ENCODE data around the gene COPB1.
"Not testable (repeated sequence)": the region's sequence is repeated elsewhere in the genome, so short reads cannot be mapped to it uniquely, and the experiment has no call there.

Gene COPB1

GRCh38 chr11:14499560-14500180 is at the start of gene COPB1:
TSS of gene COPB1 (minus strand) at chr11:14499811. CDS start at chr11:14498928, 883 bp downstream.
- in situ Hi-C loops (cut with HindIII; ENCODE audit: low sequenced_read_pairs) = no loop called here

DNA sequence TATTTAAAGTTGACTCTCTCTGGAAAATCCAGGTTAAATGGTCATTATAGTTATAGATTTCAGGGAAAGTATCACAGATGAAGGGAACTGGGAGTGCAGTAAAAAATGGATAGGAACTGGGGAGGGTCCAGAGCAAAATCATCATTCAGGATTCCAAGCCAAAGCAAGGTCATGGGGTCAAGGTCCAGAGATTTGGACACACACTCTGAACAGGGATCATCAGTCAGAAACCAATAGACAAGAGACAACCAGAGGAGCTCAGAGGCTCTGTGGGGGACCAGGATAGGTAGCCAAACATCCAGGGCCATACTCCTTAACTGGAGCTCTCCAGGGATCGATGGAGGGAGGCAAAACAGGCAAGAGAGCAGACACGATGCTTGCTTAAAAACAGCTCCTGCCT is 47.8 kb upstream of the COPB1 start:
- in situ Hi-C loops (cut with HindIII; ENCODE audit: low sequenced_read_pairs) = no loop called here

DNA sequence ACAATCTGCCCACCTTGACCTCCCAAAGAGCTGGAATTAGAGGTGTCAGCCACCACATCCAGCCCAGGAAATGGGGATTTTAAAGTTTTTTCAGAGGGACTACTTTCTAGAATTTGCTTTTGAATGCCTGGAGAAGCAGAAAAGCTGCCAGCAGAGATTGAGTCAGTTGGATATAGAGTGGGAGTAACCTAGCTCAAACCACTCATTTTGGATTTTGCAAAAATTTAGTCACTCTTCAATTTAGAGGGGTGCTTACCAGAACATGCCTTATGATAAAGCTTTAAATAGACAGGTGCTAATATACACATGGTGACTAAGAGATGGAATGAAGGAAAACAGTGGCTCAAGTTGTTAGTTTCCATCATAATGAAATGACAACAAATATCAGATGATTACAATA is 47.1 kb upstream of the COPB1 start:
- in situ Hi-C loops (cut with HindIII; ENCODE audit: low sequenced_read_pairs) = no loop called here

DNA sequence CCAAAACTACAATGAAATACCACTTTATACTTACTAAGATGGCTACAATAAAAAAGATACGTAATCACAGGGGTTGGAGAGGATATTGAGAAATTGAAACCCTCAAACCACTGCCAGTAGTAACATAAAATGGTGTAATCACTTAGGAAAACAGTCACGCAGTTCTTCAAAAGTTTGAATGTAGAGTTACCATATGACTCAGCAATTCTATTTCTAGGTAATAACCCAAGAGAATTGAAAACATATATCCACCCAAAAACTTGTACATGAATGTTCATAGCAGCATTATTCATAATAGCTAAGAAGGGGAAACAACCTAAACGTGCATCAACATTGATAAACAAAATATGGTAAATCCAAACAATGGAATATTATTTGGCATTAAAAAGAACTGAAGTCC is 45.0 kb upstream of the COPB1 start:
- in situ Hi-C loops (cut with HindIII; ENCODE audit: low sequenced_read_pairs) = no loop called here

DNA sequence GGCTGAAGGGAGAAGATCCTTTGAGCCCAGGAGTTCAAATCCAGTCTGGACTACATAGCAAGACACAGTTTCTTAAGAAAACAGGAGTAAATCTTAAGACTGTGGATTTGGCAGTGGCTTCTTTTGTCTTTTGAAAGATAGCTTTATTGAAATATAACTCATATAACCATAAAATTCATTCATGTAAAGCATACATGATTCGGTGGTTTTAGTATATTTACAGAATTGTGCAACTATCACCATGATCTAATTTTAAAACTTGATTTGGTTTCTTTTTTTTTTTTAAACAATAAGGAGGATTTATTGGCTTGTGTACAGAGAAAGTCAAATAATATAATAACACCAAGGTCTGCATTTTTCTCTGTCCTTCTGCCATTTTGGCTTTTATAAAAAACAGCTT is 43.6 kb upstream of the COPB1 start:
- in situ Hi-C loops (cut with HindIII; ENCODE audit: low sequenced_read_pairs) = no loop called here

DNA sequence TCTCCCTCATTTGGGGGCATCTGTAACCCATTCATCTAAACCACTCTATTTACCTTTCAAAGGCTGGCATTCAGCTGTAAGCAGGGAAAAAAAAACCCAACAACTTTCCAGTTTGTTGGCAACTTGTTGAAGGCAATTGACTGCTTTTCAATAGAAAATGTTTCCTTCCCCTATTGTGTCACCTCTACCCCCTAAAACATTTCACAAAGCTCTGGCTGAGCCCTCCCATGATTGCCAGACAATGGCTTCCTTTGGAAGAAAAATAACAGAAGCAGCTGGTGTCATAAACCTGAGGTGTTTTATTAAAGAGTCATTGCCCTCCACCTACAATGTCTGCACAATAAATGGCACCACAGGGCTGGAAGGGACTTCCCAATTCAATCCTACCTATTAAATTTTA is 42.7 kb upstream of the COPB1 start:
- in situ Hi-C loops (cut with HindIII; ENCODE audit: low sequenced_read_pairs) = no loop called here

- in situ Hi-C loops (cut with HindIII; ENCODE audit: low sequenced_read_pairs) = no loop called here
These were observed 41.8 kb upstream of the COPB1 start for GRCh38 chr11:14541192-14541947.

DNA sequence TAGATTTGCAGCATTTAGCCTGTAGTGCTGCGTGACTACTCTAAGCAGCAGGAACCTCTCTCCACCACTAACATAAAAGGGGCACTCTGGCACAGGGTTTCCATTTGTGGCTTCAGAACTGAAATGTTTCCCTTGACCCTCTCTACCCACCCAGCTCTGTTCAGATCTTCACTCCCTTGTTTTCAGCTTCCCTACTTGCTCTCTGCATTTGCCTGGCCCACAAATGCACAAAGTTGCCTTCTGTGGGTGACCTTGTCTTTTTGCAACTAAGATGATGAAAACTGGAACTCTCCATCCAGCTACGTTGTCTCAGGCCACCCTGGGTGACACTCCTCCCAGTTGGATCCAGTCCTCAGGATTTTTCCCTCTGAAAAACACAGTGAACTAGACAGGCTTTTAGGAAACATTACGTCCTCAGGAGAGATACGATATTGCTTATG is 40.4 kb upstream of the COPB1 start:
- in situ Hi-C loops (cut with HindIII; ENCODE audit: low sequenced_read_pairs) = no loop called here

- in situ Hi-C loops (cut with HindIII; ENCODE audit: low sequenced_read_pairs) = no loop called here
These were observed 39.4 kb upstream of the COPB1 start for GRCh38 chr11:14538926-14539554.

DNA sequence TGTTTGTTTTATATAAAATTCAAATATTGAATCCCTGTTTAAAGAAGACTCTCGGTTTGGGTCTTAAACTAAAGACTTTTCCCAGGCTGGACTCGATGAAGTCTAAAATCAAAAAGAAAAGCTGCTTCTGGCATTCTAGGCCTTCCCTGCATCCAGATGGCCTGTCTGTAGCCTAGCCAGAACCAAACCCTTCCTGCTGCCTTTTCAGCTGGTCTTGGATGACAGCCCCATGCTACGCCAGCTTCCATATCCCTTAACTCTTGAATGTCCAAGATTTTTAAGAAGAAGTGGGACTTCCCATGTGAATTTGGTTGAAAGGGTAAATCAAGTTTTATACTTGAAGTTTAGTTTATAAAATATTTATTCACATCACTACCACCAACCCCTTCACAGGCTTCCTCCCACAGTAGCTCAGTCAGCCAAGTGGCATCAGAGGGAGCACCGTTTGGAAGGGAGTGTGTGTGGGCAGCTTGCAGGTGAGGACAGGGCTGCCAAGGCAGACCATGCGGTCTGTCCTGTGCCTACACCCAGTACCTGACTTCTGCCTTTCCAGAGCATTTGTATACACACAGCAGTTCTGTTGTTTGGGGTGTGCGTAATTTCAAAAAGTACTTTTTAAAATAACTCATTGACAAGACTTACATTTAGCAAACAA is 38.8 kb upstream of the COPB1 start:
- in situ Hi-C loops (cut with HindIII; ENCODE audit: low sequenced_read_pairs) = no loop called here

DNA sequence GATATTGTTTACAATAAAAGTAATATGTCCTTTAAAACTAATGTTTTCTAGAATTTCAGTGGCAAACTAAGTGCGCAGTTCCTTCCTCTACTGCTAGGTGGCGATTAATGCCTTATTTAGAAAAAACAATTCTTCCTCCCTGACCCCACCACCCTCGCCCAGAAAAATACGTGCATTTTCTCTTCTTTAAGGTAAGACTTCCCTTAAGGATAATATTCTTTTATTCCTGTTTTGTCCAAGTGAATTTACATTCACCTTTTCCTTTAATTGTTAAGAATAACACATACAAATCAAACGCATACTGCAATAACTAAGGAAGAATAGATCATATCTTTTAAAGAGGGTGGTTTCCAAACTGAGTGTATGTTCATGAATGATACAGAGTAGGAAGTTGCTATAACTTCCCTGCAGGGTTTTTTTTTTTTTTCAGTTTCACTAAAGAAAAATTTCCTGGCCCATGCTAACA is 37.6 kb upstream of the COPB1 start:
- in situ Hi-C loops (cut with HindIII; ENCODE audit: low sequenced_read_pairs) = no loop called here

- in situ Hi-C loops (cut with HindIII; ENCODE audit: low sequenced_read_pairs) = not testable (repeated sequence)
These were observed 35.6 kb upstream of the COPB1 start for GRCh38 chr11:14535166-14535565.

DNA sequence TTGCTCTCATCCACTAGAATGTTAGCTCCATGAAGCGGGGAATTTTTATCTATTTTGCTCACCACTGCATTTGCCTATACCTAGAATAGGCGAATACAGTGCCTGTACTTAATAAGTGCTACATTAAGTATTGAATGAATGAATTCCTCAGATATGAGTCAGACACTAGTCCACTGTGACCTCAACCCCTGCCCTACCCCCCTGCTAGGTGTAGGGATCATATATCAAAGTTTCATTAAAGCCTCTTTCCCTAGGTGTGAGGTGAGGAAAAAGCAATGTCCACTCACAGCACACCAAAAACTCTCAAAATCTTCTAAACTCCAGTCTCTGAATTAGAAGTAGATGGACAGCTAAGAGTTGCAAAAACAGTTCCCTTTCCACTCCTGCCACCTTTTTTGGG is 30.3 kb upstream of the COPB1 start:
- in situ Hi-C loops (cut with HindIII; ENCODE audit: low sequenced_read_pairs) = no loop called here

DNA sequence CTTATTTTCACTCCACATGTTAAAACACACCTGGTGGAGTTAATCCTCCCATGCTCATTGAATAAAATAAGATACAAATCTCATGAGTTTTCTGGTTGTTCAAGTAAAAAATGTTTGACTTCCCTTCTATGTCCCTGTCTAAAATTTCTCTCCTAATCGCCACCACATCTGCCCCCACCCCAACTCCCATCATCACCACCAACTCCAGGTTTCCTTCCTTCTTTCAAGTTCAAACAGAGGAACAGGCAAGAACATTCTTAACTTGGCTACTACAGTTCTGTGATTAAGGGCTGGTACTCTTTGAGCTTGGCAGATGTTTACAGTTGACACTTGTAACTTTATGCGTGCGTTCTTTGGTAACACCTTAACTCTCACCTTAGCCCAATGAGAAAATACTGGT is 29.7 kb upstream of the COPB1 start:
- in situ Hi-C loops (cut with HindIII; ENCODE audit: low sequenced_read_pairs) = no loop called here

DNA sequence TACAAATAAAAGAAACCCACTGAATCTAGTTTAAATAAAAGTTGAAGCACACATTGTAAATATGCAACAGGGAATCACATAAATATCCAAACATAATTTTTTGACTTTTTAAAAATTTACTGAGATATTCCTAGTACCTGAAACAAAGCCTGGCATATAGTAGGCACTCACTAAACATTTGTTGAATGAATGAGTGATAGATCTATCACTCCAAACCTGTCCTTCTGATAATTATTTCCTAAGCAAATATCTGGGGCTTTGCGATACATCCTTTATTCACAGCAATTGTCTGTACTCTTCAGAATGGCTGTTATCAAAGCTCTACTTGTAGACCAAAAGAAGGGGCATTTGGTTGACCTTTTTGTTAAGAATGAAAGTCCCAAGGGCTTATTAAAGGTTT is 23.2 kb upstream of the COPB1 start:
- in situ Hi-C loops (cut with HindIII; ENCODE audit: low sequenced_read_pairs) = no loop called here

DNA sequence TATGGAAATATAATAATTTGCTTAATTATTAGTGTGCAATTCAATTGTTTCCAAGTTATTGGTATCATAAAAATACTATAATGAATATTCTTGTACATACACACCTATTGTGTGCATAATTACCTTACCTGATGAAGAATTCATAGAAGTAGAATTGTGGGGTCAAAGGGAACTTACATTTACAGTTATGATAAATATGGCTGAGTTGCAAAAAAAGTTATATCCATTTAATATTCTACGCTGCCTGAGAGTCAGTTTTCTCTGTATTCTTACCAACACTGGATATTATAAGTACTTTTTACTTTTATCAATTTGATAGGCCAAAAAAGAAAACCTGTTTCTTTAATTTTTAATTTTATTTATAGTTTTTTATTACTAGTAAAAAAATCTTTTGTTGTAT is 22.6 kb upstream of the COPB1 start:
- in situ Hi-C loops (cut with HindIII; ENCODE audit: low sequenced_read_pairs) = no loop called here

DNA sequence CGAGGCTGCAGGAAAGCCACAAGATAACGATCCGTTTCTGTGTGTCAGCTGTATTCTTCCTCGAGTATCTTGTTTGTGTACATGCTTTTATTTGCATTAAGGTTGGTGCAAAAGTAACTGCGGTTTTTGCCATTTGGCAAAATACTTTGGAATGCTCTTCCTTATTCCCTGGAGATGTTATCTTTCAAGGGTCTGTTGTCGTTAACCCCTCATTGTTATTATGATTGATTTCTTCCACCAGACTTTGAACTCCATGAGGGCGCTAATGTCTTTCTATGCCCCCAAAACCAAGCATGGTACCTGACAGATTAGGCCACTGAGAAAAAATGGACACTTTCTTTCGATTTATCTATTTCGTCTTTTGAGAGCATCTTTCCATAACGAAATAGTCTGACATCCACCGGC is 21.1 kb upstream of the COPB1 start:
- in situ Hi-C loops (cut with HindIII; ENCODE audit: low sequenced_read_pairs) = no loop called here

DNA sequence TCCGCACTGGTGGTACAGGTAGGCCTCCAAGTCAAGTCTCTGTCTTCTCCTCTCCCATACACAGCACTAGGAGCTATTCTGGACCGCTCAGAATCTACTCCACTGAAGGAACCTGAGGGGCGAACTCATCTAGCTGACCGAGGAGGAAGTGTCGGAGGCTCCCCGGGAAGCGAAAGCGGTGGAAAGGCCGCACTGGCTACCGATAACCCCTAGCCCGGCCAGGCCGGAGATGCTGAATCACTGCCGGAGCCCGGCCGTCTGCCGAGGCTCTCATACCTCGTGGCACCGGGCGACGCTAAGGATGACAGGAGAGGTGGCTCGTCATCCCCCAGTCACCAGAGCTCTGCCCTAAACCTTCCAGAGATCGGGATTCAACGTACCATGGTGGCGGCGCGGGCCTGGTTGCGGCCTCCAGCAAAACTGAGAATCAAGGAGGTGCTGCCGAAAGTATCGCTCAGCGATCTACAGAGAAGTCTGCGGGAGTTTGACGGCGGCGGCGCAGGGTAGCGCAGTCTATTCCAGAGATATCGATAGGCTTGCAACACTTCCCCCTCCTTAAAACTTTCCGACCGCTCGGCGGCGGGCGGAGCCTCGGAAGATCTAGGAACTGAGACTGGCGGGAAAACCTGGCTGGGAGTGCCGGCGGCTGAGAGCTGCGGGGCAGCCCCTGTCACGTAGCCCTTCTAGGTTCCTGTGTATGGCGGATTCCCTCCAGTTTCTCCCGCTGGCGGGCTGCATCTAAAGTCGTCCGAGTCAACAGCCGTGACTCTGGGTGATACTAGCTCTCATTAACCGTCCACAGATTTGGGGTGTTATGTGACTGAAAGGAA is 20.5 kb upstream of the COPB1 start, which contains the start of gene PSMA1:
TSS of gene PSMA1 (minus strand) at position 470 of the 830 bp plus-strand sequence. CDS start at position 383, 87 bp downstream.
- in situ Hi-C loops (cut with HindIII; ENCODE audit: low sequenced_read_pairs) = no loop called here

GRCh38 chr11:14519597-14519916 is 19.9 kb upstream of the COPB1 start:
- in situ Hi-C loops (cut with HindIII; ENCODE audit: low sequenced_read_pairs) = no loop called here

- in situ Hi-C loops (cut with HindIII; ENCODE audit: low sequenced_read_pairs) = no loop called here
These were observed 19.2 kb upstream of the COPB1 start for GRCh38 chr11:14518820-14519219.

DNA sequence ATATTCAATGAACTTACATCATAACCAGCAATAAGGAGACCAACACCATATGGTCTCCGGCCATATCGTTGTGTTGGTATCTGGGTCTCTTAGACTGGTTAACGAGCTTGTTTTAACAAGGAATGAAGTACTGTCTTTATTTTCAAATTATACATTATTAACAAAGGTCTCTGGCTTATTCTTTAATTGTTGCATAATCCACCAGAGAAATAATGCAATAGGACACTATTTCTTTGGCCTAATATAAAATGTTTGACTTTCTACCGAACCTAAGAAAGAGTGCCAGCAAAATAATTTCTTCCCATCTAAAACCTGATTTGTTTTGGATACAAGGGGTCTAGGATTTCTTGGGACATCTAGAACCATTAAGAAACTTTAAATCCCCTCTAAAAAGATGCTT is 14.2 kb upstream of the COPB1 start:
- in situ Hi-C loops (cut with HindIII; ENCODE audit: low sequenced_read_pairs) = no loop called here
